Amniotic epithelial cell (primary cell): ENCODE measurements around the gene MYL11.
A peak's percentile ranks its signal among the peaks of the same experiment; 100 is the strongest.
"Not testable (repeated sequence)": the region's sequence is repeated elsewhere in the genome, so short reads cannot be mapped to it uniquely, and the experiment has no call there.

Source experiments
- DNase-seq: peaks from one replicate; pipeline ENCODE4 v3.0.0-alpha.2; 2010; ENCODE audit warnings: low read depth

MYL11 gene

DNA sequence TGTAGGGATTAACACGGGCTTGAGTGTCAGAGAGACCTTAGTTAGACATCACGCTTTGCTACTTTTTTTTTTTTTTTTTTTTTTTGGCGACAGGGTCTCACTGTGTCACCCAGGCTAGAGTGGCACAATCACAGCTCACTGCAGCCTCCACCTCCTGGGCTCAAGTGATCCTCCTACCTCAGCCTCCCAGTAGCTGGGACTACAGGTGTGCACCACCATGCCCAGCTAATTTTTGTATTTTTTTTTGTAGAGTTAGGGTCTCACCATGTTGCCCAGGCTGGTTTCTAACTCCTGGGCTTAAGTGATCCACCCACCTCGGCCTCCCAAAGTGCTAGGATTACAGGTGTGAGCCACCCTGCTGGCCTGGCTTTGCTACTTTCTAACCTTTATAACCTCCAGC lies 22.0 kb downstream of the MYL11 start:
- not testable (repeated sequence) for DNase-seq

DNA sequence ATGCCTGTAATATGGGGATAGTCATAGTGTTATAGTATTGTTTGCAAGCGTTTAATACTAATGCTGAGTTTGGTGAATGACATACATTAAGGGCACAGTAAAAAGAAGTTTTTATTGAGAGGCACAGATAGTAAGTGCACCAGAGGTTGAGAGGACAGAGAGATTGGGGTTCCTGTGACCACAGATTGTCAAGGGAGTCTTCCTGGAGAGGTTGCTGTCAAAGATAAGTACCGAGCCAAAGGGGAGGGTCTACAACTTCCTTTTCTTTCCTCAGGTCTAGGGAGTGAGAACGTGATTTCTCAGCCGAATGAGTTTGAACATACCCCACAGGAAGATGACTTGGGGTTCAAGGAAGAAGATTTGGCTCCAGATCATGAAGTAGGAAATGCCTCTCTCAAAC lies 22.5 kb downstream of the MYL11 start:
- no peak for DNase-seq

DNA sequence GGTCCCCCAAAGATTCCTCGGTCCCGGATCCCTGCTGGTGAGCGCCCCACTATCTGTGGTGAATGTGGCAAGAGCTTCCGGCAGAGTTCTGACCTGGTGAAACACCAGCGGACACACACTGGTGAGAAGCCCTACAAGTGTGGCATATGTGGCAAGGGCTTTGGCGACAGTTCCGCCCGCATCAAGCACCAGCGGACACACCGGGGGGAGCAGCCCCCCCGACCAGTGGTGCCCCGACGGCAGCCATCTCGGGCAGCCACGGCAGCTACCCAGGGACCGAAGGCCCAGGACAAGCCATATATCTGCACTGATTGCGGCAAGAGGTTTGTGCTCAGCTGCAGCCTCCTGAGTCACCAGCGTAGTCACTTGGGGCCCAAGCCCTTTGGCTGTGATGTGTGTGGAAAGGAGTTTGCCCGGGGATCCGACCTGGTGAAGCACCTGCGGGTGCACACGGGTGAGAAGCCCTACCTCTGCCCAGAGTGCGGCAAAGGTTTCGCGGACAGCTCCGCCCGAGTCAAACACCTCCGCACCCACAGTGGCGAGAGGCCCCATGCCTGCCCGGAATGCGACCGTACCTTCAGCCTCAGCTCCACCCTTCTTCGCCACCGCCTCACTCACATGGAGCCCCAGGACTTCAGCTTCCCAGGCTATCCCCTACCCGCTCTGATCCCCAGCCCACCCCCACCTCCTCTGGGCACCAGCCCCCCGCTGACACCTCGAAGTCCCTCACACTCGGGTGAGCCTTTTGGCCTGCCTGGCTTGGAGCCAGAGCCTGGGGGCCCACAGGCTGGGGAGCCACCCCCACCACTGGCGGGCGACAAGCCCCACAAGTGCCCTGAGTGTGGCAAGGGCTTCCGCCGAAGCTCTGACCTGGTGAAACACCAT lies 23.4 kb downstream of the MYL11 start:
- DNase-seq = no peak

DNA sequence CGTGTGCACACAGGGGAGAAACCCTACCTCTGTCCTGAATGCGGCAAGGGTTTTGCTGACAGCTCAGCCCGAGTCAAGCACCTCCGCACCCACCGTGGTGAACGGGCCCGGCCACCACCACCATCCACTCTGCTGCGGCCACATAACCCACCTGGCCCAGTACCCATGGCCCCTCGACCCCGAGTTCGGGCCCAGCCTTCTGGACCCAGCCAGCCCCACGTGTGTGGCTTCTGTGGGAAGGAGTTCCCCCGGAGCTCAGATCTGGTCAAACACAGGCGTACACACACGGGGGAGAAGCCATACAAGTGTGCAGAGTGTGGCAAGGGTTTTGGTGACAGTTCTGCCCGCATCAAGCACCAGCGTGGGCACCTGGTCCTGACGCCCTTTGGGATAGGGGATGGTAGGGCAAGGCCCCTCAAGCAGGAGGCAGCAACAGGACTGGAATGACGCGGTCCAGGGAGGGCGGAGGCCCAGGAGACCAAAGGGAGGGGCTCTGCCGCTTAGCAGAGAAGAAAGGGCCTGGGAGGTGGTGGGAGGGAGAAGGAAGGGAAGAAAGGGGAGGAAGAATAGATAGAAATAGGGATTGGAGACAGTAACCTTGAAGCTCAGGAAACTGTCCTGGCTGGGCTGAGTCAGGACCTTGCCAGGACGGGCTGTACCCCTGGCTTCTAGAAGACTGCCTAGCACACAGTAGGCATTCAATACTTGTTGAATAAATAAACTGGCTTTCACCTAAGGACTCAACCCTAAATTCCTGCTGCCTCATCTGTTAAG lies 24.2 kb downstream of the MYL11 start:
- no peak for DNase-seq

DNA sequence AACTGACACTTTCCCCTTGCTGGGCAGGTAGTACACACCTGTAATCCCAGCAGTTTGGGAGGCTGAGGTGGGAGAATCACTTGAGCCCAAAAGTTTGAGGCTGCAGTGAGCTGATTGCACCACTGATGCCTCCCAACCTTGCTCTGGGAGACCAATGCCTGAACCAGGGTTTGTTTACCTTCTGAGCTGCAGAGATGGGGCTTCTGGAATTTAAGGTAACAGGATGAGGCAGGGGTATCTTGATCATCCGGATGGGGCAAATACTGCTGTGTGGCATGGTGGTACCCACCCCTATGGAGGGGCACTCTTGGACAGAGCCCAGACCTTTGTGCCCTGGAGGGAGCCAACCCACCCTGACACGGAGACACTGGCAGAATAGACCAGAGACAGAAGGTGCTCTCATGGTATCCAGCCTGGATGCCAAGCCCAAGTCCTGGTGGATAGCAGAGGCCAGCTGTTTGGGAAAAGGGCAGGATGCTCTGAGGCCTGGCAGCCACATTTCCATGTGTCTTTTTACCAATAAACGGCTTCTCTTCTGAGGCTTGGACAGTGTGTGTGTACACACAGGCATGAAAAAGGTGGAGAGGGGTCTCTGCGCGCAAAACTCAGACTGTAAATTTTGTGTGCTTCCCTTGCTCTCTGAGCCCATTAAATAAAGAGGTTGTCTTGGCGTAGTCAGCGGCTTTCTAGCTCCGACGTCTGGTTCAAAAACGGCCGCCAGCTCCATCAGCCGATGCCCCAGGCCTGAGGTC lies 25.0 kb downstream of the MYL11 start:
- DNase-seq = no peak

DNA sequence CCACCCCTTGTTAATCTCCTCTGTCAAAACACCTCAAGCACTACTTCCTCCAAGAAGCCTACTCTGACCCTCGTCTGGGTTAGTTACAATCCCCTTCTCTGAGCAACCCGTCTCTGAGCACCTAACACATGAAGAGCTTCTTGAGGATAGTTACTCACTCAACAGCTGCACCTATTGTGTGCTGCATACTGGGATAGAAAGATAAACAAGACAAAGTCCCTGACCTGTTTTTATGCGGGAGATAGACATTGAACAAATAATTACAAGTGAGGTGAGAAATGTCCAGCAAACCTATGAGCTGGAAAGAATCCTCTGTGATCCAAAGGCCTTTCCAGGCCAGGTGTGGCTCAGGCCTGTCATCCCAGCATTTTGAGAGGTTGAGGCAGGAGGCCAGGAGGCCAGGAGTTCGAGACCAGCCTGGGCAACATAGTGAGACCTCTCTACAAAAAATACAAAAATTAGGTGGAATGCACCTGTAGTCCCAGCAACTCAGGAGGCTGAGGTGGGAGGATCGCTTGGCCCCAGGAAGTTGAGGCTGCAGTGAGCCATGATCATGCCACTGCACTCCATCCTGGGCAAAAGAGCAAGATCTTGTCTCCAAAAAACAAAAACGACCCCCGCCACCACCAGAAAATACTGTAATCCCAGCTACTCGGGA lies 27.3 kb downstream of the MYL11 start:
- DNase-seq = no peak

DNA sequence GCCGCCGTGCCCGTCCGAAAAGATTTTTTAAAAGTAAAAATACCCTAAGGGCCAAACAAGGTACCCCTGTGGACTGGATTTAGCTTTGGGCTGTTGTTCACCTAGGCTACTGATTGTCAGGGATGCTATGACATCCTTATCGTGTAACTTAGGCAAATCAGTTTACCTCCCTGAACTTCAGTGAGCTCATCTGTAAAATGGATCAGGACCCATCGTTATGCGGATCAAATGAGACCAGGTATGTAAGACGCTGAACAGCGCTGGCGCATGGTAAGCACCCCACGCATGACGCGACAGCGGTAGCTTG lies 32.1 kb downstream of the MYL11 start:
- no peak for DNase-seq

DNA sequence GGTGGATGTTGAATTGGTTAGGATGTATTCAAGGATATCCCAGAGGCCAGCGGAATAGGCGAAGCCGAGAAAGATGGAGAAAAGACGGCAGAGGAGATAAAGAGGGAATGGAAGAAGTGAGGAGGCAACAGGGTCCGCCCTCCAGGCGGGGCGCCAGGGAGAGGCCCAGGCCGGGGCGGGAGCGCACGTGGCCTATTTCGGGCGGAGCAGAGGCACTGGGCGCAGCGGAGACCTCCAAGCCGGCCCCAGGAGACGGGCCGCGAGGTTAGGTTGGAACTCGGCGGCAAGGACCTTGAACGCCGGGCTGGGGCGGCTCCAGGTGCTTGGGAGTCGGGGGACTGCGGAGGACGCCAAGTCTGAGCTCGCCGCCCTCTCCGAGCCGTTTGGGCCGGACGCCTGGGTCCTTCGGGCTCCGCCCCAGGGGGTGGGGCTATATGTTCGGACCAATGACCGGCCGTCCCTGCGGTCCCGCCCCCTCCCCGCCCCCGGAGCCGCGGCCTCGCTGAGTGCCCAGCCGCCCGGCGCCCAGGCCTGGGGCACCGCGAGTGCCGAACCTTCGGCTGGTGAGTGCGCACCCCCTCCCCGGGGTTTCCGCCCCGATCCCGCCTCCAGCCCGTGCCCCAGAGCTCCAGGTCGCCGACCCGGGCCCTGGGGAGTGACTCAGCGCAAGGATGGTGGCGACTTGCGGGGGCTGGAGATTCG lies 32.7 kb downstream of the MYL11 start, which contains the start of gene ZNF771:
Gene ZNF771, plus strand, starts transcription at position 505 of the 702 bp plus-strand sequence. CDS start 448 bp downstream, outside the sequence.
- DNase-seq = peak; percentile 81

DNA sequence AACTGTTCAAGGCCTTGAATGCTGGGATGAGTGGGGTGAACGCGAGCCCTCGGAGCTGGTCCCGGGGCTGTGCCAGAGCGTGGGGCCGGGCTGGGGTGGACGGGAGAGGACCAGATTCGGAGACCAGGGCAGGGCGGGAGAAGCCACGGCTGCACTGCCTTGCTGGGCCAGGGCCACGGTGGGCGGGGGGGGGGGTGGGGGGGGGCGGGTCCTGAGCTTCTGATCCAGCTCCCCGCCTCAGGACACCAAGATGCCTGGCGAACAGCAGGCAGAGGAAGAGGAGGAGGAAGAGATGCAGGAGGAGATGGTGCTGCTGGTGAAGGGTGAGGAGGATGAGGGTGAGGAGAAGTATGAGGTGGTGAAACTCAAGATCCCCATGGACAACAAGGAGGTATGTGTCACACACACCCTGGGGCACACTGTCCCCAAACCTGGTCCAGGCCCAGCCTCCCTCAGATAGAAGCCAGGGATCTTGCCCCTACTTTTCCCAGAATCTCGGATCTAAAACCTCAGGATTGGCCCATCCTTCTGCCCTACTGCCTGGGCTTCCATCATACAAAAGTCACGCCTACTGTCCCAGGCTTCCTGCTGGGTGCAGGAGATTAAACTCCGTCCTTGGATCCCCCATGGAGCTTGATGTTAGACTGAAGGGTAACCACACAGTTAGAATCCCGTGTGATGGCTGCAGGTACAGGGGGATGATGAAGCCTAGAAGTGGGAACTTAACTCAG lies 33.4 kb downstream of the MYL11 start:
- DNase-seq = no peak

DNA sequence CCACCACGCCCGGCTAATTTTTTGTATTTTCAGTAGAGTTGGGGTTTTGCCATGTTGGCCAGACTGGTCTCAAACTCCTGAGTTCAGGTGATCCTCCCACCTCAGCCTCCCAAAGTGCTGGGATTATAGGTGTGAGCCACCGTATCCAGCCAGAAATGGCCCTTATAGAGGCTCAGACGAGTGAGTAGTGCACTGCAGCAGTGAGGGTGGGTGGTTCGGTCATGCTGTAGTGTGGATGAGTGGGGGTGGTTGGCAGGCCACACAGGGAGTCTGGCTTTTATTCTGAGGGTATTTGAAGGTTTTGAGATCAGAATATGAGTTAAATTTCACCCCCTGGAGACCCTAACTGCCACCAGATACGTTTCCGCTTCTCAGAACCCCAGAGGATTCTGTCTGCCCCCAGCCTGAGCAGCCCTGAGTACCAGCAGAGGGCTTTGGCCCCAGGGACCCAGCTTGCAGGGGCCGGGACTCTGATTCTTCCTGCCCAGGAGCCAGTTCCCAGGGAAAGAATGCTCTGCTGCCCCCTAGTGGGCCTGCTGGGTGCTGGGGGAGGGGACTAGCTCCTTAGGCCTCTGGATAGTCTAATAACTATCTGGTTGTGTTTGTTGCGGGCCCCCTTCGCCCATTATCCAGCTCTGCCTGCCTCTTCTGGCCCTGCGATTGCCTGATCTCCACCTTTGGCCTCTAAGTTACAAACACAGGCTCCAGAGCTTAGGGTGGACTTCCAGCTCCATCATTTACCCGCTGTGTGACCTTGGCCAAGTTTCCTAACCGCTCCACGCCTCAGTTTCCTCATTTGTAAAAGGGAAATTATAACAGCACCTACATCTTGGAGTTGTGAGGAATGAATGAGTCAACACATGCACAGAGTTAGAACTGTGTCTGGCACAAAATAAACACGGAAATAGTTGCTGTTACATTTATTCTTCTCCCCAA lies 34.8 kb downstream of the MYL11 start:
- peak; percentile 73 for DNase-seq

DNA sequence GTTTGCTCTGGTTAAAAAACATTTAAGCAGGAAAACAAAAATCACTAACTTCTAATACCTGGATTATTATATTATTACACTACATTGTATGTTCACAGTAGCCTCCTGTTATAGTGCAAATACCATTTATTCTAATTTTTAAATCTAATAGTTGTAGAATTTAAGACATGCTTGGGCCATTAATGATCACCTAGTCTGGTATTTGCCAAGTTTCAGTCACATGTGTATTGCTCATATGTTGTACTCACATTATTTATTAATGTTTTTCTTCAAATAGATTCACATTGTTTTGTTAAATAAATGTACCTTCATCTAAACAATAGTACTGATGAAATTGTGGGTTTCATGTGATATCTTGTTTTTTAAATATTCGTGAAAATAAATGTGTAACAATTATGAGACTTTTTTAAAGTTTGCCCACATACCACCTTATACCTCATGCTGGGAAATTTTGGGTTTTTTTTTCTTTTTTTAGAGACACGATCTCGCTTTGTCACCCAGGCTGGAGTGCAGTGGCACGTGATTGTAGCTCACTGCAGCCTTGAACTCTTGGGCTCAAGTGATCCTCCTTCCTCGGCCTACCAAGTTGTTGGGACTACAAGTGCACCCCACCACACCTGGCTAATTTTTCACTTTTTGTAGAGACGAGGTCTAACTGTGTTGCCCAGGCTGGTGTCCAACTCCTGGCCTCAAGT lies 38.7 kb downstream of the MYL11 start:
- DNase-seq = no peak

DNA sequence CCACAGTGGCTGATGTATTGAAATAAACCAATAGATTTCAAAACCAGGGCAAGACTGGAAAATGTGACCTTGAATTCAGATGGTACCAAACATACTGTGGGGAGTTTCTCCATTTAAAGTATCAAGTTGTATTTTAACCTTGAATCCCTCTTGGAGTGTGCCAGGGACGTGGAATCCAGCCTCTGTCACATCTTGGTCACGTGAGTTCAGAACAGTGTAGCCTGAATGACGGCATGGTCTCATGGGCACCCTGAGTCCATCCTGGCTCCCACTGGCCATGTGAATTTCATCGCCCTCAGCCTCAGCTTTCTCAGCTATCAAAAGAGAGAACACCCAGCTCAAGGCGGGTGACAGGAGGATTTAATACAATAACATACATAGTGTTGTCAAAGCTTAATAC lies 39.6 kb downstream of the MYL11 start:
- DNase-seq = no peak

DNA sequence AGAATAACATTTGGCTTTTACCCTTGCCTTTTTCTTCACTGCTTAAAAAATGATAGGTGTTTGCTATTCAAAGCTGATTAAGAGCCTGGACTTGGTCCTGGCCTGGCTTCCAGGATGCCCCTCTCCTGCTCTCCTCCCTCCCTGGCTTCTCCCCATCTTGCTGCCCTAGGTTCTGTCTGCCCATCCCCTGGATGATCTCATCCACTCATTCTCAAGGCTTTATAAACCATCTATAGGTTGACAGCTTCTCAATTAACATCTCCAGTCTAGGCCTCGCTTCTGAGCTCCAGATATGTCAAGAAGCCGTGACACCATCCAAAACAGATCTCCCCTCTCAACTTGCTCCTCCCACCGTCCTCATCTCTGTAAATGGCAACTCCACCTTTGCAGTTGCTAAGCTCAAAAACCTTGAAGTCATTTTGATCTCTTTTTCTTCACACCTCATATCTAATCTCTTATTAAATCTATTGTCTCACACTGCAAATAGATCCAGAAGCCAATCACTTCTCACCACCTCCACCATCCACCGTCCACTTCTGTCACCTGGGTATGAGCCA lies 41.5 kb downstream of the MYL11 start:
- no peak for DNase-seq

DNA sequence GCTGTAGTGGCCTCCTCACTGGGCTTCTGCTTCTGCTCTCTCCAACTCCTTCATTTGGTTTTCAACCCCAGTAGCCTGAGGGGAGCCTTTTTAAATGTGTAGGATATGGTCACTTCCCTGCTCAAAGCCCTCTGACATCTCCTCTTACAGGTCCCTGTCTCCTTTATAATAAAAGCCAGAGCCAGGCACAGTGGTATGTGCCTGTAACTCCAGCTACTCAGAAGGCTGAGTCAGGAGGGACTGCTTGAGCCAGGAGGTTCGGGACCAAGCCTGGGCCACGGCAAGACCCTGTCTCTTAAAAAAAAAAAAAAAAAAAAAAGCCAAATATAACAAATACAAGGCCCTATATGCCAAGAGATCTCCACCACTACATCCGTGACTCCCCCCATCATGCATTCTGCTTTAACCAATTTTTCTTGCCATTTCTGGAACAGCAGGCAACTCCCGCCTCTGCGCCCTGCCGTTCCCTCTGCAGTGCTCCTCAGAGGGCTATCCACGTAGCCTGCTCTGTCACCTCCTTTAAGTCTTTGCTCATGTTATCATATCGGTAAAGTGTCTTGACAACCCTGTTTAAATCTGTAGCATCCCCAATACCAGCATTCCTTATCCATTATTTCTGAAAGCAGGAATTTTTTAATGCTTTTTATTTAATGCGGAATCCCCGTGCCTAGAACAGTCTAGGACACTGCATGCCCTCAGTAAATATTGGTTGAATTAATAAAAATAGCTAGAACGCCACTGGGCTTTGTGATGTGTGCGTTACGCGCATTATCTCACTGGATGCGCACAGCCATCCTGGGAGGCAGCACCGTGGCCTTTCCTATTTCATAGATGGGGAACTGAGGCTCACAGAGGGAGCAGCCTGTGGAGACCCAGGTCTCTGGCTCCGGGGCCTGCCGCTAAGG lies 42.3 kb downstream of the MYL11 start:
- no peak for DNase-seq

DNA sequence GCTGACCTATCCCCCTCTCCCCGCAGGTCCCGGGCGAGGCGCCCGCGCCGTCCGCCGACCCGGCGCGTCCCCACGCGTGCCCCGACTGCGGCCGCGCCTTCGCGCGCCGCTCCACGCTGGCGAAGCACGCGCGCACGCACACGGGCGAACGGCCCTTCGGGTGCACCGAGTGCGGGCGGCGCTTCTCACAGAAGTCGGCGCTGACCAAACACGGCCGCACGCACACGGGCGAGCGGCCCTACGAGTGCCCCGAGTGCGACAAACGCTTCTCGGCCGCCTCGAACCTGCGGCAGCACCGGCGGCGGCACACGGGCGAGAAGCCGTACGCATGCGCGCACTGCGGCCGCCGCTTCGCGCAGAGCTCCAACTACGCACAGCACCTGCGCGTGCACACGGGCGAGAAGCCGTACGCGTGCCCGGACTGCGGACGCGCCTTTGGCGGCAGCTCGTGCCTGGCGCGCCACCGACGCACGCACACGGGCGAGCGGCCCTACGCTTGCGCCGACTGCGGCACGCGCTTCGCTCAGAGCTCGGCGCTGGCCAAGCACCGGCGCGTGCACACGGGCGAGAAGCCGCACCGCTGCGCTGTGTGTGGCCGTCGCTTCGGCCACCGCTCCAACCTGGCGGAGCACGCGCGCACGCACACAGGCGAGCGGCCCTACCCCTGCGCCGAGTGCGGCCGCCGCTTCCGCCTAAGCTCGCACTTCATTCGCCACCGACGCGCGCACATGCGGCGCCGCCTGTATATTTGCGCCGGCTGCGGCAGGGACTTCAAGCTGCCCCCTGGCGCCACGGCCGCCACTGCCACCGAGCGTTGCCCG lies 43.1 kb downstream of the MYL11 start:
- peak; percentile 91 for DNase-seq

DNA sequence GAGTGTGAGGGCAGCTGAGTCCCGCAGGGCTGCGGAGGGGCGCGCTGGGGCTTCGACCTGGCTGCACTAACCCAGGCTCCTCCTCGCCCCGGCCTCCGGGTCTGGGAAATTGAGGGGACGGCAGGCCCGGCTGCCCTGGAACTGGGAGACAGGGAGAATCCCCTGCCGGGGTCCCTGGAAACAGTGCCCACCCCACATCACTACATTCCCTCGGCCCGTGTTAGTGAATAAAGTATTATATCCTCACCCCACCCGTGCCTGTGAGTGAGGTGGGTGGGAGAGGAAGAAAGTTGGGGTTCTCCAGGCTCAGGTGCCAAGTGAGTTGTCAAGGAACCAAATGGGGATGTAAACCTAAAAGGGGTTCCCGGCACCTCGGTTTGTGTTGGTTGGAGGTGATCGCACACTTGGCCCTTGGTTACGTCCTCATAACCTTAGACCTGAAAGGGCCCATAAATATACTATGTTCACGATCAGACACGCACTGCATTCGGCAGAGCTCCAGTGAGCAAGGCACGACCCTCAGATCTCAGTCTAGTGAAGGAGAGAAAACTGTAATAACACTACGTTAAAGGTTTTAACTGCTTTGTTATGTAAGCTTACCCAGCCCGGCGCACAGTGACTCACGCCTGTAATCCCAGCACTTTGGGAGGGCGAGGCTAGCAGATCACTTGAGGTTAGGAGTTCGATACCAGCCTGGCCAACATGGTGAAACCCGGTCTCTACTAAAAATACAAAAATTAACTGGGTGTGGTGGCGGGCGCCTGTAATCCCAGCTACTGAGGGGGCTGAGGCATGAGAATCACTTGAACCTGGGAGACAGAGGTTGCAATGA lies 44.0 kb downstream of the MYL11 start:
- DNase-seq = peak; percentile 41
